SK-N-SH (cell line): ENCODE results near the gene ST3GAL6. TPM values are rescaled to one million over a fixed set of nuclear protein-coding genes. Genes with fewer than 3 reads are reported as not detected.
A peak's percentile ranks its signal among the peaks of the same experiment; 100 is the strongest.

Source experiments
- CTCF ChIA-PET: fragments of 300-600, 350-600 bp; formaldehyde crosslinking; extraction: SDS; loops from one replicate; lab custom pipeline; 2021; lab: Yijun Ruan, JAX
- POLR2A ChIA-PET: fragments of 350-600 bp; sonication (Branson Sonifier 250); formaldehyde crosslinking; extraction: SDS; loops from one replicate; lab custom pipeline; 2020; ENCODE audit warnings: antibody characterized with exemption, inconsistent platforms; lab: Yijun Ruan, JAX
- DNase-seq: peaks from one replicate; pipeline ENCODE4 v3.0.0; 2012
- H2AFZ ChIP-seq: fragments of 200-600 bp; sonication (generic); 2 replicates; pipeline ENCODE4 v1.8.1; 2016; ENCODE audit warnings: antibody characterized with exemption, mild to moderate bottlenecking, low read depth
- H3F3A ChIP-seq: fragments of 200-600 bp; sonication (generic); replicated peaks from 2 replicates; pipeline ENCODE3; 2016; ENCODE audit warnings: antibody characterized with exemption, mild to moderate bottlenecking; ENCODE audit not compliant: insufficient read depth
- H3K27ac ChIP-seq, 2 experiments: fragments of 200-500 bp in 1 of 2; fragments of 200-600 bp in 1 of 2; sonication (Bioruptor generic) in 1 of 2; sonication (generic), shearing (Covaris generic) in 1 of 2; 2 replicates each; pipeline versions ENCODE4 v1.5.1 to v1.6.1; 2014 to 2016; ENCODE audit warnings: low read depth in 2 of 2, inconsistent platforms in 1 of 2, low read length in 1 of 2, mild to moderate bottlenecking in 1 of 2, mixed read lengths in 1 of 2
- H3K27me3 ChIP-seq: fragments of 200-600 bp; sonication (generic), shearing (Covaris generic); 2 replicates; pipeline ENCODE4 v1.6.1; 2016; ENCODE audit warnings: mixed run types; ENCODE audit not compliant: insufficient read depth
- H3K36me3 ChIP-seq, 2 experiments: fragments of 200-500 bp in 1 of 2; fragments of 200-600 bp in 1 of 2; sonication (Bioruptor generic) in 1 of 2; sonication (generic) in 1 of 2; replicated peaks in 1 of 2; 2 replicates each; pipeline versions ENCODE3 to v1.5.1; 2014 to 2016; ENCODE audit warnings: low read length in 1 of 2, mild to moderate bottlenecking in 1 of 2; ENCODE audit not compliant: insufficient read depth in 2 of 2, control insufficient read depth in 1 of 2
- H3K4me1 ChIP-seq, 2 experiments: fragments of 200-500 bp in 1 of 2; fragments of 200-600 bp in 1 of 2; sonication (Bioruptor generic) in 1 of 2; sonication (generic), shearing (Covaris generic) in 1 of 2; 2 replicates each; pipeline versions ENCODE4 v1.5.1 to v1.6.1; 2014 to 2016; ENCODE audit warnings: low read depth in 1 of 2, low read length in 1 of 2, mixed run types in 1 of 2; ENCODE audit not compliant: insufficient read depth in 2 of 2, control insufficient read depth in 1 of 2
- H3K4me2 ChIP-seq: fragments of 200-600 bp; sonication (generic), shearing (Covaris generic); 2 replicates; pipeline ENCODE4 v1.6.1; 2017; ENCODE audit warnings: mixed run types
- H3K4me3 ChIP-seq, 2 experiments: fragments of 200-500 bp in 1 of 2; fragments of 200-600 bp in 1 of 2; sonication (Bioruptor generic) in 1 of 2; sonication (generic), shearing (Covaris generic) in 1 of 2; 2 replicates each; pipeline versions ENCODE4 v1.5.1 to v1.8.1; 2014 to 2016; ENCODE audit warnings: low read depth in 2 of 2, inconsistent platforms in 1 of 2, low read length in 1 of 2, mild to moderate bottlenecking in 1 of 2, mixed read lengths in 1 of 2, moderate library complexity in 1 of 2
- H3K79me2 ChIP-seq: fragments of 200-600 bp; sonication (generic); 2 replicates; pipeline ENCODE4 v1.8.1; 2017; ENCODE audit warnings: mild to moderate bottlenecking; ENCODE audit not compliant: insufficient read depth
- H3K9ac ChIP-seq: fragments of 200-600 bp; sonication (generic); 2 replicates; pipeline ENCODE4 v1.6.1; 2017; ENCODE audit warnings: mixed run types
- H3K9me2 ChIP-seq: fragments of 200-600 bp; sonication (generic); 2 replicates; pipeline ENCODE4 v1.6.1; 2017; ENCODE audit warnings: mixed run types
- H3K9me3 ChIP-seq: fragments of 200-600 bp; sonication (generic); 2 replicates; pipeline ENCODE4 v1.6.1; 2017; ENCODE audit warnings: mixed run types, mild to moderate bottlenecking, moderate library complexity
- H4K20me1 ChIP-seq: fragments of 200-600 bp; sonication (generic); 2 replicates; pipeline ENCODE4 v1.6.1; 2017; ENCODE audit warnings: mild to moderate bottlenecking, mixed run types; ENCODE audit not compliant: insufficient read depth
- EP300 ChIP-seq, 2 experiments: IDR thresholded peaks; 2 replicates each; pipeline versions ENCODE4 v1.4.0 to v1.6.1; 2012; ENCODE audit warnings: borderline replicate concordance in 1 of 2, low read depth in 1 of 2, low read length in 1 of 2
- FOXJ3 ChIP-seq: sonication (generic); formaldehyde crosslinking; IDR thresholded peaks from 2 replicates; pipeline ENCODE4 v1.5.1; 2020; ENCODE audit warnings: mild to moderate bottlenecking, missing genetic modification reagents
- FOXM1 ChIP-seq: IDR thresholded peaks from 2 replicates; pipeline ENCODE4 v1.4.0; 2012; ENCODE audit warnings: low read depth, mild to moderate bottlenecking
- GABPA ChIP-seq: IDR thresholded peaks from 2 replicates; pipeline ENCODE4 v1.4.0; 2012; ENCODE audit warnings: low read depth, mild to moderate bottlenecking
- GATA2 ChIP-seq: sonication (generic); formaldehyde crosslinking; IDR thresholded peaks from 2 replicates; pipeline ENCODE4 v1.5.0; 2020; ENCODE audit warnings: mild to moderate bottlenecking, missing genetic modification reagents
- MEF2A ChIP-seq: IDR thresholded peaks from 2 replicates; pipeline ENCODE4 v1.4.0; 2012; ENCODE audit warnings: low read depth, borderline replicate concordance
- POLR2AphosphoS5 ChIP-seq: IDR thresholded peaks from 2 replicates; pipeline ENCODE4 v1.6.1; 2012; ENCODE audit warnings: low read depth, low read length
- RAD21 ChIP-seq: IDR thresholded peaks from 2 replicates; pipeline ENCODE4 v1.6.1; 2012; ENCODE audit warnings: mild to moderate bottlenecking, low read length
- RCOR1 ChIP-seq: fragments of 150-350 bp; IDR thresholded peaks from 2 replicates; pipeline ENCODE4 v1.6.1; 2017; ENCODE audit warnings: antibody characterized with exemption, low read length
- REST ChIP-seq: IDR thresholded peaks from 2 replicates; pipeline ENCODE4 v1.6.1; 2012; ENCODE audit warnings: mild to moderate bottlenecking, low read depth, low read length, moderate library complexity
- RFX5 ChIP-seq: IDR thresholded peaks from 2 replicates; pipeline ENCODE4 v1.6.1; 2012; ENCODE audit warnings: mild to moderate bottlenecking, improper control_type of control experiment, low read length
- SIN3A ChIP-seq: IDR thresholded peaks from 2 replicates; pipeline ENCODE4 v1.6.1; 2012; ENCODE audit warnings: low read depth, mild to moderate bottlenecking, low read length, moderate library complexity, borderline replicate concordance
- SMC3 ChIP-seq: IDR thresholded peaks from 2 replicates; pipeline ENCODE4 v1.6.1; 2012; ENCODE audit warnings: low read depth, low read length, improper control_type of control experiment
- TAF1 ChIP-seq: IDR thresholded peaks from 2 replicates; pipeline ENCODE4 v1.6.1; 2012; ENCODE audit warnings: low read depth, mild to moderate bottlenecking, low read length, moderate library complexity, borderline replicate concordance
- TCF12 ChIP-seq: IDR thresholded peaks from 2 replicates; pipeline ENCODE4 v1.4.0; 2012
- TEAD4 ChIP-seq: IDR thresholded peaks from 2 replicates; pipeline ENCODE4 v1.4.0; 2012; ENCODE audit warnings: mild to moderate bottlenecking, borderline replicate concordance; ENCODE audit not compliant: insufficient read depth
- USF2 ChIP-seq: fragments of 150-350 bp; IDR thresholded peaks from 2 replicates; pipeline ENCODE4 v1.6.1; 2017; ENCODE audit warnings: antibody characterized with exemption, low read length, low read depth, borderline replicate concordance
- WGBS: methylation state at CpG from one replicate; pipeline ENCODE4 v1.1.6; 2017; ENCODE audit warnings: low lambda C conversion rate; 5-methylcytosine and 5-hydroxymethylcytosine counted together
- polyA plus RNA-seq, 3 experiments: library from polyadenylated mRNA; depleted of rRNA; stranded (reverse); fragments of >200 nt; gene quantifications; 2 replicates each; pipeline ENCODE4 v1.2.3, GENCODE V29; 2012
- TF ChIP-seq, protein P1 (sequence below): IDR thresholded peaks from 2 replicates; pipeline ENCODE4 v1.4.0; 2012; ENCODE audit warnings: low read depth, borderline replicate concordance
- TF ChIP-seq, protein P2 (sequence below): IDR thresholded peaks from 2 replicates; pipeline ENCODE4; 2012

Gene ST3GAL6
- polyA plus RNA-seq, 1 of the 3 experiments (the other 2 are of a cell fraction), result 16.3 TPM

DNA sequence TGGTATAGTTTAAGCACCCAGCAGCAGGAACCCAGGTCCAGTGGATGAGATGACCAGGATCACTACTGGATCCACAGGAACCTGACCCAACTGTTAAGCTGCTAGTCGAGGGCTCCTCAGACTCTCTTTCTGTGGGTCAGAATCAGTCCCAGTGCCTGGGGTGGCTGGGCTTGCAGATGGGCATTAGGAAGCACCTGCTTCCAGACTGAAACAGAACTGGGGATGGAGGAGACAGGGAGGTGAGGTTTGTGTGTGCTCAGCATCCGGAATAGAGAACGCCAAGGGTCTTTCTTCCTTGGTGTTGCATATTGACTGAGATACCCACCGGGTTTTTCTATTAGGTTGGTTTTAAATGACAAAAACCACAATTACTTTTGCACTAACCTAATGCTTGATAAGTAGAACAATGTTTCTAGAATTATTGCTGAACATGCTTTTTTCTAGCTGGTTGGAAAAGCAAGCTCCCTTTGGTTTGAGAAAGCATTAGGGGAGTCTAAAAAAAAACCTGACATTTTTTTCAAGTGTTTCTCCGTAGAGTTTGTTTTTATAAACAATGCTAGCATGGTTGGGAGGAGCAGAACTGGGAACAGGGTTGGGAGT lies 779 bp downstream of the ST3GAL6 start:
- Histone ChIP-seq H3F3A (no peaks in the 10 kb centered on the region), H3K79me2 (peaks cover 55% of the 10 kb centered on the region; the same call in 1 of the 2 replicates), H3K9me3 (no peaks in the 10 kb centered on the region), H4K20me1 (no peaks in the 10 kb centered on the region), H3K27me3 (no peaks in the 10 kb centered on the region), H3K9ac (no peak overlapping the region), H3K4me2 (peak overlapping the region; percentile 29), H3K9me2 (no peaks in the 10 kb centered on the region), H3K4me1 (peaks cover 19 to 55% of the 10 kb centered on the region in 2 experiments), H3K36me3 (peaks cover 5 to 6% of the 10 kb centered on the region in 2 experiments), H3K4me3 (peak overlapping the region in 1 of 2 experiments; percentile 32; a peak in 2 of 4 replicates), H2AFZ (no peak overlapping the region), H3K27ac (peak overlapping the region in 1 of 2 experiments; percentile 92; a peak in 3 of 4 replicates)
- 71% methylated on average over 5 of the region's 5 CpGs for WGBS
- DNase-seq, result no peak
- ChIA-PET POLR2A (interaction anchor here (1.1 to 3.9 kb wide), 4 partner anchors 16 to 138 kb away, joined by 3 to 50 read pairs (median 4); partner anchors contain the start of gene DCBLD2), CTCF (interaction anchor here (0.8 kb wide), 1 partner anchor 53 kb away, joined by 3 read pairs; no protein-coding TSS in a partner anchor)
- TF ChIP-seq MEF2A (no peak), RAD21 (no peak), RFX5 (no peak), TEAD4 (no peak), GABPA (no peak), EP300 (IDR thresholded peaks at IDR 0.05; ENCODE audit: borderline replicate concordance in 1 of 2, low read depth in 1 of 2, low read length in 1 of 2) (no peak), SMC3 (no peak), POLR2AphosphoS5 (no peak), SIN3A (no peak), FOXM1 (no peak), RCOR1 (no peak), TCF12 (no peak), TAF1 (no peak), REST (no peak), GATA2 (CRISPR knock-in tag) (no peak), FOXJ3 (CRISPR knock-in tag) (no peak), USF2 (no peak)
- TF ChIP-seq, protein P1, sequence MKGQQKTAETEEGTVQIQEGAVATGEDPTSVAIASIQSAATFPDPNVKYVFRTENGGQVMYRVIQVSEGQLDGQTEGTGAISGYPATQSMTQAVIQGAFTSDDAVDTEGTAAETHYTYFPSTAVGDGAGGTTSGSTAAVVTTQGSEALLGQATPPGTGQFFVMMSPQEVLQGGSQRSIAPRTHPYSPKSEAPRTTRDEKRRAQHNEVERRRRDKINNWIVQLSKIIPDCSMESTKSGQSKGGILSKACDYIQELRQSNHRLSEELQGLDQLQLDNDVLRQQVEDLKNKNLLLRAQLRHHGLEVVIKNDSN, result no peak
- TF ChIP-seq, protein P2, sequence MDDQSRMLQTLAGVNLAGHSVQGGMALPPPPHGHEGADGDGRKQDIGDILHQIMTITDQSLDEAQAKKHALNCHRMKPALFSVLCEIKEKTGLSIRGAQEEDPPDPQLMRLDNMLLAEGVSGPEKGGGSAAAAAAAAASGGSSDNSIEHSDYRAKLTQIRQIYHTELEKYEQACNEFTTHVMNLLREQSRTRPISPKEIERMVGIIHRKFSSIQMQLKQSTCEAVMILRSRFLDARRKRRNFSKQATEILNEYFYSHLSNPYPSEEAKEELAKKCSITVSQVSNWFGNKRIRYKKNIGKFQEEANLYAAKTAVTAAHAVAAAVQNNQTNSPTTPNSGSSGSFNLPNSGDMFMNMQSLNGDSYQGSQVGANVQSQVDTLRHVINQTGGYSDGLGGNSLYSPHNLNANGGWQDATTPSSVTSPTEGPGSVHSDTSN, result no peak
